Measurements from ENCODE around the gene ELK1.

The ELK1 gene

GRCh38 chrX:47645530-47645929, 4.8 kb downstream of the ELK1 start:
- TF ChIP-seq CTCF (IDR thresholded peaks at IDR 0.05; ENCODE audit: low read length), result no peak
- TF ChIP-seq EZH2 (IDR thresholded peaks at IDR 0.05; ENCODE audit: borderline replicate concordance, low read length), result no peak
- no peaks in the 10 kb centered on the region for H3K9me2 ChIP-seq (ENCODE audit: low read depth, low read length)
- no peak overlapping the region for H3K27ac ChIP-seq (ENCODE audit: low read depth, low read length, poor library complexity, severe bottlenecking)
- H3K79me2 ChIP-seq (ENCODE audit: insufficient read depth, low read length), result no peaks in the 10 kb centered on the region
- no peak overlapping the region for H3K9ac ChIP-seq (ENCODE audit: low read length)
- no peaks in the 10 kb centered on the region for H3K27me3 ChIP-seq (ENCODE audit: insufficient read depth, low read length)
- peaks cover 15% of the 10 kb centered on the region for H3K4me1 ChIP-seq (ENCODE audit: insufficient read depth, low read length, severe bottlenecking)
- H3K4me2 ChIP-seq (ENCODE audit: low read length), result no peak overlapping the region; the same call in 1 of the 2 replicates
- H3K4me3 ChIP-seq (ENCODE audit: low read depth, low read length, poor library complexity, severe bottlenecking), result no peak overlapping the region
- H3K9me3 ChIP-seq (ENCODE audit: low read length), result no peaks in the 10 kb centered on the region
- H3K36me3 ChIP-seq (ENCODE audit: insufficient read depth, low read length), result peaks cover 36% of the 10 kb centered on the region
- H3F3A ChIP-seq (ENCODE audit: insufficient read depth, low read length), result no peaks in the 10 kb centered on the region
- H2AFZ ChIP-seq (ENCODE audit: low read length), result no peak overlapping the region
- H4K20me1 ChIP-seq (ENCODE audit: insufficient read depth, low read length), result no peaks in the 10 kb centered on the region

DNA sequence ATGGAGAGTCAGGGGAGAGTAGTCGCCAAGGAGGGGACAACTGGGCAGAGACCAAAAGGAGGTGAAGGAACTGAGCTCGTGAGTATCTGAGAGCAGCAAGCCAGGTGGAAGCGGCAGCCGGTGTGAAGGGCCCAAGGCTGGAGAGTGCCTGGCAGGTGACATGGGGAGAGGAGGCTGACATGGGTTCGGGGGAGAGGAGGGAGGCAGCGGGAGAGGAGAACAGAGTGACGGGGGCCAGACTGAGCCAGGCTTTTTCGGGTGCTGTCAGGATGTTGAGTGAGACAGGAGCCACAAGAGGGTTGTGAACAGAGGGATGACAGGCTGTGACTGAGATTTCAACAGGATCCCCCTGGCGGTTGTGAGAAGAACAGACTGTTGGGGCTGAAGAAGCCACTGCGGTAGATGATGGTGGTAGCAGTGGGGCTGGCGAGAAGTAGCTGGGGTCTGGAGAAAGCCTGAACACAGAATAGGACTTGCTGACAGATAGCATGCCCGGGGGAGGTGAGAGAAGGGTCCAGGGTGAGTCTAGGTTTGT, 5.7 kb downstream of the ELK1 start:
- Histone ChIP-seq H3K79me2 (ENCODE audit: insufficient read depth, low read length) (no peaks in the 10 kb centered on the region), H3K36me3 (ENCODE audit: insufficient read depth, low read length) (peaks cover 45% of the 10 kb centered on the region), H3K4me1 (ENCODE audit: insufficient read depth, low read length, severe bottlenecking) (peaks cover 15% of the 10 kb centered on the region), H3K4me3 (ENCODE audit: low read depth, low read length, poor library complexity, severe bottlenecking) (no peak overlapping the region), H3F3A (ENCODE audit: insufficient read depth, low read length) (no peaks in the 10 kb centered on the region), H3K27ac (ENCODE audit: low read depth, low read length, poor library complexity, severe bottlenecking) (no peak overlapping the region), H3K9ac (ENCODE audit: low read length) (no peak overlapping the region), H3K27me3 (ENCODE audit: insufficient read depth, low read length) (no peaks in the 10 kb centered on the region), H3K9me2 (ENCODE audit: low read depth, low read length) (no peaks in the 10 kb centered on the region), H3K4me2 (ENCODE audit: low read length) (no peak overlapping the region), H4K20me1 (ENCODE audit: insufficient read depth, low read length) (no peaks in the 10 kb centered on the region), H2AFZ (ENCODE audit: low read length) (no peak overlapping the region), H3K9me3 (ENCODE audit: low read length) (no peaks in the 10 kb centered on the region)
- TF ChIP-seq CTCF (IDR thresholded peaks at IDR 0.05; ENCODE audit: low read length) (peak; percentile 46), EZH2 (IDR thresholded peaks at IDR 0.05; ENCODE audit: borderline replicate concordance, low read length) (no peak)

DNA sequence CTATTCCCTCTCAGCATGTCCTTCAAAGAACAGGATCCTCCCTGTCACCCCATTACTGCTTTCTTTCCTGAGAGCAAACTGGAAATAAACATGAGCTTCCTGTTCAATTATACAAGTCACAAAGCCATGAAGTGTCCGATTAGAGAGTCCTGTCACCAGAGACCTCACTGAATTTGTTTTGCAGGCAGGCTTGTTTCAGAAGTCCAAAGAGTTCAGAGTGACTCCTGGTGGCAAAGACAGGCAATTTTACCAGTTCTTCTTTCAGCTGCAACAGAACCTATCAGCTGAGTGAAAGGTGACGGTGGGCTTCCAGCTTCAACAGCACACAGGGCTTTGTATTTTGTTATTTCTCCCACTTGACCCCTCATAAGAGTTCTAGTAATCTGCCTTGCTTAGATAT, 6.4 kb downstream of the ELK1 start:
- TF ChIP-seq EZH2 (IDR thresholded peaks at IDR 0.05; ENCODE audit: borderline replicate concordance, low read length), result no peak
- TF ChIP-seq CTCF (IDR thresholded peaks at IDR 0.05; ENCODE audit: low read length), result peak; percentile 34
- Histone ChIP-seq H3K4me3 (ENCODE audit: low read depth, low read length, poor library complexity, severe bottlenecking) (no peak overlapping the region), H3K9ac (ENCODE audit: low read length) (no peak overlapping the region), H3K9me3 (ENCODE audit: low read length) (no peaks in the 10 kb centered on the region), H3K79me2 (ENCODE audit: insufficient read depth, low read length) (no peaks in the 10 kb centered on the region), H3K9me2 (ENCODE audit: low read depth, low read length) (no peaks in the 10 kb centered on the region), H2AFZ (ENCODE audit: low read length) (no peak overlapping the region), H3K27ac (ENCODE audit: low read depth, low read length, poor library complexity, severe bottlenecking) (no peak overlapping the region), H3K4me1 (ENCODE audit: insufficient read depth, low read length, severe bottlenecking) (peaks cover 9% of the 10 kb centered on the region), H3F3A (ENCODE audit: insufficient read depth, low read length) (no peaks in the 10 kb centered on the region), H3K27me3 (ENCODE audit: insufficient read depth, low read length) (no peaks in the 10 kb centered on the region), H4K20me1 (ENCODE audit: insufficient read depth, low read length) (no peaks in the 10 kb centered on the region), H3K4me2 (ENCODE audit: low read length) (no peak overlapping the region), H3K36me3 (ENCODE audit: insufficient read depth, low read length) (peaks cover 52% of the 10 kb centered on the region)

Data from OCI-LY1 (cell line).